Trophoblast cell (in vitro differentiated cells and primary cell): Measurements from ENCODE around the gene NLRP1.

ENCODE experiments used
- DNase-seq, 2 donors: peaks; one replicate each; pipeline ENCODE4 v3.0.0-alpha.2; 2016
- H2AFZ ChIP-seq: 2 replicates; pipeline ENCODE4 v1.6.1; 2013; ENCODE audit warnings: low read length, moderate library complexity, mild to moderate bottlenecking; ENCODE audit not compliant: insufficient read depth, poor library complexity
- H2AK5ac ChIP-seq: 2 replicates; pipeline ENCODE4 v1.6.1; 2013; ENCODE audit warnings: mild to moderate bottlenecking, low read length
- H2BK120ac ChIP-seq: 2 replicates; pipeline ENCODE4 v1.6.1; 2013; ENCODE audit warnings: low read length, mild to moderate bottlenecking, moderate library complexity; ENCODE audit not compliant: insufficient read depth, poor library complexity
- H2BK12ac ChIP-seq: 2 replicates; pipeline ENCODE4 v1.6.1; 2013; ENCODE audit warnings: mild to moderate bottlenecking, low read length, moderate library complexity
- H2BK5ac ChIP-seq: 2 replicates; pipeline ENCODE4 v1.6.1; 2013; ENCODE audit warnings: low read length, low read depth, moderate library complexity, mild to moderate bottlenecking; ENCODE audit not compliant: poor library complexity
- H3K14ac ChIP-seq: 2 replicates; pipeline ENCODE4 v1.6.1; 2013; ENCODE audit warnings: mild to moderate bottlenecking, low read length
- H3K18ac ChIP-seq: 2 replicates; pipeline ENCODE4 v1.6.1; 2013; ENCODE audit warnings: mild to moderate bottlenecking, low read length
- H3K23ac ChIP-seq: 2 replicates; pipeline ENCODE4 v1.6.1; 2013; ENCODE audit warnings: low read length
- H3K27ac ChIP-seq: 2 replicates; pipeline ENCODE4 v1.5.1; 2013; ENCODE audit warnings: low read depth, mild to moderate bottlenecking, inconsistent platforms, low read length, moderate library complexity
- H3K27me3 ChIP-seq: 2 replicates; pipeline ENCODE4 v1.6.1; 2013; ENCODE audit warnings: inconsistent platforms, mild to moderate bottlenecking, low read length, moderate library complexity; ENCODE audit not compliant: insufficient read depth
- H3K36me3 ChIP-seq, 2 experiments: 1 replicate in 1 of 2; 2 replicates in 1 of 2; pipeline ENCODE4 v1.6.1; 2013; ENCODE audit warnings: low read length in 2 of 2, mild to moderate bottlenecking in 2 of 2, moderate library complexity in 1 of 2; ENCODE audit not compliant: insufficient read depth in 2 of 2, control insufficient read depth in 1 of 2
- H3K4ac ChIP-seq: 2 replicates; pipeline ENCODE4 v1.6.1; 2013; ENCODE audit warnings: low read depth, mild to moderate bottlenecking, low read length, moderate library complexity
- H3K4me1 ChIP-seq, 2 experiments: 1 replicate in 1 of 2; 2 replicates in 1 of 2; pipeline ENCODE4 v1.6.1; 2013; ENCODE audit warnings: low read length in 2 of 2, mild to moderate bottlenecking in 2 of 2, moderate library complexity in 1 of 2; ENCODE audit not compliant: insufficient read depth in 2 of 2, control insufficient read depth in 1 of 2
- H3K4me2 ChIP-seq: 2 replicates; pipeline ENCODE4 v1.6.1; 2013; ENCODE audit warnings: inconsistent platforms, mild to moderate bottlenecking, low read length, moderate library complexity
- H3K4me3 ChIP-seq: 2 replicates; pipeline ENCODE4 v1.5.1; 2013; ENCODE audit warnings: mild to moderate bottlenecking, low read depth, low read length, inconsistent platforms
- H3K79me1 ChIP-seq: one replicate; pipeline ENCODE4 v1.6.1; 2013; ENCODE audit warnings: low read length
- H3K79me2 ChIP-seq: 2 replicates; pipeline ENCODE4 v1.6.1; 2013; ENCODE audit warnings: low read length, mild to moderate bottlenecking; ENCODE audit not compliant: control insufficient read depth, insufficient read depth, poor library complexity
- H3K9ac ChIP-seq: 2 replicates; pipeline ENCODE4 v1.6.1; 2013; ENCODE audit warnings: mild to moderate bottlenecking, low read length
- H3K9me3 ChIP-seq: 2 replicates; pipeline ENCODE4 v1.6.1; 2013; ENCODE audit warnings: low read depth, mild to moderate bottlenecking, control low read depth, inconsistent platforms, low read length; ENCODE audit not compliant: insufficient read depth
- H4K12ac ChIP-seq: 2 replicates; pipeline ENCODE4 v1.6.1; 2013; ENCODE audit warnings: low read depth, mild to moderate bottlenecking, low read length, moderate library complexity
- H4K8ac ChIP-seq: 2 replicates; pipeline ENCODE4 v1.6.1; 2013; ENCODE audit warnings: low read depth, mild to moderate bottlenecking, low read length, moderate library complexity
- H4K91ac ChIP-seq: one replicate; pipeline ENCODE4 v1.6.1; 2013; ENCODE audit warnings: low read depth, mild to moderate bottlenecking, low read length, moderate library complexity
- WGBS: extraction: QIAGEN DNeasy Blood & Tissue Kit; methylation state at CpG from one replicate; pipeline ENCODE4 v1.1.7; 2013; ENCODE audit warnings: missing lambda C conversion rate; ENCODE audit not compliant: insufficient read length, insufficient coverage; ENCODE audit errors: extremely low coverage; 5-methylcytosine and 5-hydroxymethylcytosine counted together

NLRP1 gene

DNA sequence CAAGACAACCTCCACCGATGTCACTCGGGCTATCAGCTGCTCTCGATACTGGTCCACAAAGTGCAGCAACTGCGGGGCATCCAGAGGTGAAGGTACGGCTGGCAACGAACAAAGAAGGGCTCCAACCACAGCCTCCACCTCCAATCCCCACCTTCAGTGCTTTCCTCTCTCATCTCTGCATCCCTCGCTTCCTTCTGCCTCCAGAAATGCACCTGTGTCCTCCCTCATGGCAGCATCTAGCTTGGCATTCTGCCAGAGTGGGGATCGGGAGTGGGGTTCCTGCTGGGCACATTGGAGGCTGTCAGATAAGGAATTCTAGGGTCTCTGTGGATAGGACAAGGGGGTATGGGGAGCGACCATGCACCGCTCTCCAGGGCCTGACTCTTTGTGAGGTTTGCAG, 69.3 kb downstream of the NLRP1 start:
- no peaks in the 10 kb centered on the region for H3K9me3 ChIP-seq
- peaks cover 2% of the 10 kb centered on the region for H3K79me1 ChIP-seq
- no peak overlapping the region for H3K4ac ChIP-seq
- H2BK12ac ChIP-seq, result no peak overlapping the region
- no peak overlapping the region for H2AK5ac ChIP-seq
- H2AFZ ChIP-seq, result no peak overlapping the region
- H3K79me2 ChIP-seq, result no peaks in the 10 kb centered on the region
- H4K8ac ChIP-seq, result no peak overlapping the region
- DNase-seq, result no peak
- H3K27ac ChIP-seq, result no peak overlapping the region
- no peak overlapping the region for H3K4me2 ChIP-seq
- WGBS, result no CpG with 5 or more reads among the region's 10 CpGs
- H3K36me3 ChIP-seq, result no peaks in the 10 kb centered on the region
- H3K27me3 ChIP-seq, result no peaks in the 10 kb centered on the region
- H3K23ac ChIP-seq, result no peak overlapping the region
- H2BK120ac ChIP-seq, result no peak overlapping the region
- no peak overlapping the region for H3K18ac ChIP-seq
- no peak overlapping the region for H3K14ac ChIP-seq
- no peak overlapping the region for H3K9ac ChIP-seq
- H3K4me3 ChIP-seq, result no peak overlapping the region
- peaks cover 4 to 6% of the 10 kb centered on the region in 2 experiments for H3K4me1 ChIP-seq
- no peak overlapping the region for H2BK5ac ChIP-seq
- H4K12ac ChIP-seq, result no peak overlapping the region
- no peak overlapping the region for H4K91ac ChIP-seq

- peaks cover 2% of the 10 kb centered on the region for H3K79me1 ChIP-seq
- H2AK5ac ChIP-seq, result no peak overlapping the region
- WGBS, result no CpG with 5 or more reads among the region's 7 CpGs
These were observed 70.7 kb downstream of the NLRP1 start for GRCh38 chr17:5513628-5514027.

DNA sequence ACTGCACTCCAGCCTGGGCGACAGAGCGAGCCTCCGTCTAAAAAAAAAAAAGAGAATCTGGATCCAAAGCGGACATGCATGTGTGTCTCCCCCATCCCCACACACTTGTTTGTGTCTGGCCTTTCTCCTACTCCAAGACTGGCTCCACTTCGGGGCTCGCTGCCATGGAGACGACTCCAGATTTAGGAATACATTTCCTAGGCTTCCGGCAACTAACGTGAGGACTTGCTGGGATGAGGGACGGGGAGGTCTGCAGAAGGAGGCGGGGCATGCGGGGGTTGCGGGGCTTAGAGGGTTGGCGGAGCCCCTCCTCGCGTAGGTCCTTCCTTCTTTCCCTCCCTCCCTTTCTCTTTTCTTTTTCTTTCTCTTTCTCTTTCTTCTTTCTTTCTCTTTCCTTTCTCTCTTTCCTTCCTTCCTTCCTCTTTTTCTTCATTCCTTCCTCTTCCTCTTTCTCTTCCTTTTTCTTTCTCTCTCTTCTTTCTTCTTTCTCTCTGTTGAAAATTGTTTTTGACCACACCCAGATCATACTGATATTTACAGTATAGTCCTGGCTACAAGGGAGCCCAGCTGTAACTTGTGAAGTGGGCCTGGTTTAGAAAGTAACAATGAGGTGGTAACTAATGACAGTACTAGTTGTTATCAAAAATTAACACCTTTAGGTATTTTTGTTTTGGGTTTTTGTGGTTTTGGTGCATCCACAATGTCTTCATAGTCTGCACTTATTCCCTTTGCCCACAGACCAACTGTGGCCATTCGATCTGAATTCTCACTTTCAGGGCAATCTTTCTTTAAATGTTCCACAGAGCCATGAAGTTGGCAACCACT, 72.7 kb downstream of the NLRP1 start:
- Histone ChIP-seq H3K14ac (no peak overlapping the region), H3K36me3 (no peaks in the 10 kb centered on the region), H4K91ac (no peak overlapping the region), H3K27ac (no peak overlapping the region), H3K18ac (no peak overlapping the region), H3K4me2 (no peak overlapping the region), H2BK12ac (no peak overlapping the region), H4K8ac (no peak overlapping the region), H3K23ac (no peak overlapping the region), H3K9ac (no peak overlapping the region), H3K4me3 (no peak overlapping the region), H2AK5ac (no peak overlapping the region), H2BK5ac (no peak overlapping the region), H3K79me1 (peaks cover 1% of the 10 kb centered on the region), H3K27me3 (no peaks in the 10 kb centered on the region), H3K9me3 (no peaks in the 10 kb centered on the region), H3K4ac (no peak overlapping the region), H3K79me2 (no peaks in the 10 kb centered on the region), H4K12ac (no peak overlapping the region), H3K4me1 (peaks cover 3 to 5% of the 10 kb centered on the region in 2 experiments), H2AFZ (no peak overlapping the region), H2BK120ac (no peak overlapping the region)
- no peak for DNase-seq
- WGBS, result no CpG with 5 or more reads among the region's 17 CpGs

More at GRCh38 chr17:5513628-5514027, 70.7 kb downstream of the NLRP1 start:
- no peak overlapping the region for H2BK12ac ChIP-seq
- no peak overlapping the region for H3K14ac ChIP-seq
- H3K36me3 ChIP-seq, result no peaks in the 10 kb centered on the region
- H4K8ac ChIP-seq, result no peak overlapping the region
- no peak overlapping the region for H4K12ac ChIP-seq
- H3K9me3 ChIP-seq, result no peaks in the 10 kb centered on the region
- H3K18ac ChIP-seq, result no peak overlapping the region
- no peak for DNase-seq
- H2BK5ac ChIP-seq, result no peak overlapping the region
- H3K79me2 ChIP-seq, result no peaks in the 10 kb centered on the region
- no peaks in the 10 kb centered on the region for H3K27me3 ChIP-seq
- H3K4ac ChIP-seq, result no peak overlapping the region
- no peak overlapping the region for H2BK120ac ChIP-seq
- no peak overlapping the region for H3K4me2 ChIP-seq
- H3K4me3 ChIP-seq, result no peak overlapping the region
- no peak overlapping the region for H4K91ac ChIP-seq
- no peak overlapping the region for H3K27ac ChIP-seq
- no peak overlapping the region for H2AFZ ChIP-seq
- H3K23ac ChIP-seq, result no peak overlapping the region
- H3K9ac ChIP-seq, result no peak overlapping the region
- H3K4me1 ChIP-seq, result peaks cover 4 to 6% of the 10 kb centered on the region in 2 experiments

DNA sequence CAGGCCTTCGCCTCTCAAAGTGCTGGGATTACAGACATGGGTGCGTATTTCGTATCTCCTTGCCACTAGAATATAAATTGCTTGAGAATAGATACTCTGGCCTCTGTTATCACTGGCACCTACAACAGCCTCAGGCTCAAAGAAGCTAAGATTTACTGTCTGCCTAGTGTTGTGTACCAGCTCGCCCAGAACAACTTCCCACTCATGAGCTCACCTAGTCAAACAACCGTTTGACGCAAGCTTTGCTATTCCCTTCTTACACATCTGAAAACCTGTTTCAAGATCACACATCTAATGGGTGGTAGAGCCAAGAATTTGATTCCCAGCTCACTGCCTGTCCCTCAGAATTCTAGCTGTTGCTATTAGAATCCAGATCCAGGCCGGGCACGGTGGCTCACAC, 73.5 kb downstream of the NLRP1 start:
- Histone ChIP-seq H2AFZ (no peak overlapping the region), H3K36me3 (no peaks in the 10 kb centered on the region), H3K14ac (no peak overlapping the region), H3K18ac (no peak overlapping the region), H3K79me2 (no peaks in the 10 kb centered on the region), H3K4me3 (no peak overlapping the region), H3K4me1 (no peaks in the 10 kb centered on the region), H2BK12ac (no peak overlapping the region), H3K9me3 (no peaks in the 10 kb centered on the region), H3K23ac (no peak overlapping the region), H3K27ac (no peak overlapping the region), H3K4ac (no peak overlapping the region), H3K9ac (no peak overlapping the region), H2BK120ac (no peak overlapping the region), H2BK5ac (no peak overlapping the region), H2AK5ac (no peak overlapping the region), H3K27me3 (no peaks in the 10 kb centered on the region), H4K91ac (no peak overlapping the region), H4K8ac (no peak overlapping the region), H4K12ac (no peak overlapping the region), H3K79me1 (no peaks in the 10 kb centered on the region), H3K4me2 (no peak overlapping the region)
- no CpG with 5 or more reads among the region's 8 CpGs for WGBS
- DNase-seq, result no peak
